ENCODE data around the gene ZFP82.

The ZFP82 gene

DNA sequence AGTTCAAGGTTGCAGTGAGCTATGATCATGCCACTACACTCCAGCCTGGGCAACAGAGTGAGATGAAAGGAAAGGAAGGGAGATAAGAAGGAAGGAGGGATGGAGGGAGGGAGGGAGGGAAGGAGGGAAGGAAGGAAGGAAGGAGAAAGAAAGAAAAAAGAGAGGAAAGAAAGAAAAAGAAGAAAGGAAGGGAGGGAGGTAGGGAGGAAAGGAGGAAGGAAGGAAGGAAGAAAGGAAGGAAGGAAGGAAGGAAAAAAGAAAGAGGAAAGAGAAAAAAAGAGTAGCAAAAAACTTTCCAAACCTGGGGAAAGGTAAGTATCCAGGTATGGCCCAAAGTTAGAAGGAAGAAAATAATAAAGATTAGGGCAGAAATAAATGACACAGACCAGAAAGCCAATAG is 46.6 kb downstream of the ZFP82 start:
- DNase-seq (ENCODE audit: low read depth): no peak

DNA sequence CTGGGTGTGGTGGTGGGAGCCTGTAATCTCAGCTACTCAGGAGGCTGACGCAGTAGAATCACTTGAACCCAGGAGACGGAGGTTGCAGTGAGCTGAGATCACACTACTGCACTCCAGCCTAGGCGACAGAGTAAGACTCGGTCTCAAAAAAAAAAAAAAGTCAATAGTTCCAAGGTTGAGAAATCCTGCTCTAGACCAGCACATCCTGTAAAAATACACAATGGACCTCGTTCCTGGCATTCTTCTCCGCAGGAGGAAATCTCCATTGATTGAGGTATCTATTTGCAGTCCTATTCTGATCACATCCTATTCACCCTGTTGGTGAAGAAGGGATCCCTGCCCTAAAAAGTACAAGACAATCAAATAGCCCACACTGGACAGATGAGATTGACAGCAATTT is 54.6 kb downstream of the ZFP82 start:
- DNase-seq (ENCODE audit: low read depth): no peak

All from GM04503 (cell line).